ENCODE data around the gene GPC4. TPM values are rescaled to one million over a fixed set of nuclear protein-coding genes. Genes with fewer than 3 reads are reported as not detected.

GPC4 gene
- polyA plus RNA-seq, 3 donors: 0.03 to 0.59 (median 0.27) TPM

DNA sequence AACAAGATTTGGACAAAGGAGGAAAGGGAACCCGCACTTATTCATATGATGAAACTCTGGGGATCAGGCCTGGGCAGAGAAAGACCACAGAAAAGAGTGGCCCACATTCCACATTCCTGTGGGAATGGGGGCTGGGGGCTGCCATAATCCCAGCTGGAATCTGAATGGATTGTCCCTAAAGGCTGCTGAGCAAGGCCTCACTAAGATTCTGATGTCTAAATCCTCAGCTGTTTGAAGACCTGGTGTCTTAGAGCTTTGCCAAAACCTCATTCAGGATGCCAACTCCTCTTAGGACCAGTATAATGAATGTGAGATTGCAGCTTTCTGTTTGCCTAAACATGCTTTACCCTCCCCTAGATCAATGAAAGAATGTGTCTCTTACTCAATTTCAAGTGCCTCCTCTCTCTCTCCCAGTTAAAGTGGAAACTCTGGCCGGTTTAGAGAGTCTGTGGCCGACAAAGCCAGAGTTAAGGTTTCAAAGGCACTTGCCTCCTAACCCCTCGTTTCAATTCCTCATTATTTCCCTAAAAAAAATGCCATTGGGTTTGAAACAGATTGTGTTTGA, 33.3 kb upstream of the GPC4 start:
- no peak overlapping the region for H3K4me2 ChIP-seq (replicated peaks; ENCODE audit: extremely low read depth, low read length, poor library complexity, severe bottlenecking)
- no peak overlapping the region for H2AFZ ChIP-seq (ENCODE audit: insufficient read depth, low read depth, low read length, poor library complexity, severe bottlenecking)
- no peak overlapping the region for H3K4me3 ChIP-seq (replicated peaks in 1 of 3; ENCODE audit: low read depth in 2 of 3, low read length in 3 of 3)
- no peaks in the 10 kb centered on the region for H3K9me3 ChIP-seq (replicated peaks in 1 of 2; ENCODE audit: control insufficient read depth in 1 of 2, insufficient read depth in 1 of 2, low read length in 2 of 2)
- H3K4me1 Mint-ChIP-seq: peaks cover 11% of the 10 kb centered on the region
- WGBS (ENCODE audit: insufficient coverage): no CpG with 5 or more reads among the region's 4 CpGs
- no peak overlapping the region for H3K27ac Mint-ChIP-seq
- no peaks in the 10 kb centered on the region for H3K79me2 ChIP-seq (ENCODE audit: insufficient read depth, low read length)
- TF ChIP-seq, protein P1, sequence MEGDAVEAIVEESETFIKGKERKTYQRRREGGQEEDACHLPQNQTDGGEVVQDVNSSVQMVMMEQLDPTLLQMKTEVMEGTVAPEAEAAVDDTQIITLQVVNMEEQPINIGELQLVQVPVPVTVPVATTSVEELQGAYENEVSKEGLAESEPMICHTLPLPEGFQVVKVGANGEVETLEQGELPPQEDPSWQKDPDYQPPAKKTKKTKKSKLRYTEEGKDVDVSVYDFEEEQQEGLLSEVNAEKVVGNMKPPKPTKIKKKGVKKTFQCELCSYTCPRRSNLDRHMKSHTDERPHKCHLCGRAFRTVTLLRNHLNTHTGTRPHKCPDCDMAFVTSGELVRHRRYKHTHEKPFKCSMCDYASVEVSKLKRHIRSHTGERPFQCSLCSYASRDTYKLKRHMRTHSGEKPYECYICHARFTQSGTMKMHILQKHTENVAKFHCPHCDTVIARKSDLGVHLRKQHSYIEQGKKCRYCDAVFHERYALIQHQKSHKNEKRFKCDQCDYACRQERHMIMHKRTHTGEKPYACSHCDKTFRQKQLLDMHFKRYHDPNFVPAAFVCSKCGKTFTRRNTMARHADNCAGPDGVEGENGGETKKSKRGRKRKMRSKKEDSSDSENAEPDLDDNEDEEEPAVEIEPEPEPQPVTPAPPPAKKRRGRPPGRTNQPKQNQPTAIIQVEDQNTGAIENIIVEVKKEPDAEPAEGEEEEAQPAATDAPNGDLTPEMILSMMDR (IDR thresholded peaks at IDR 0.05): no peak
- no peaks in the 10 kb centered on the region for H3K36me3 Mint-ChIP-seq
- no peaks in the 10 kb centered on the region for H3K36me3 ChIP-seq (replicated peaks in 1 of 2; ENCODE audit: control insufficient read depth in 1 of 2, insufficient read depth in 2 of 2, low read length in 2 of 2)
- intact Hi-C loops (cut with micrococcal nuclease): no loop called here
- no peak overlapping the region for H3K4me3 Mint-ChIP-seq
- H3K27me3 Mint-ChIP-seq (ENCODE audit: low read depth in 3 of 3): peaks cover 0 to 25% (median 3%) of the 10 kb centered on the region in 3 donors
- H4K20me1 ChIP-seq (ENCODE audit: insufficient read depth, low read length): no peaks in the 10 kb centered on the region
- DNase-seq: no peak
- peaks cover 0 to 2% (median 0%) of the 10 kb centered on the region in 7 donors for H3K9me3 Mint-ChIP-seq
- H3K27me3 ChIP-seq (ENCODE audit: control insufficient read depth in 2 of 2, insufficient read depth in 2 of 2, low read length in 2 of 2): no peaks in the 10 kb centered on the region
- H3K4me1 ChIP-seq (ENCODE audit: control insufficient read depth in 1 of 2, insufficient read depth in 2 of 2, low read length in 2 of 2): peaks cover 0 to 7% of the 10 kb centered on the region in 2 donors
- H3K27ac ChIP-seq (ENCODE audit: low read depth in 1 of 2, low read length in 2 of 2): no peak overlapping the region
- no peak overlapping the region for H3K9ac ChIP-seq (ENCODE audit: insufficient read depth, low read length, poor library complexity, severe bottlenecking)

- peak overlapping the region; percentile 30 to 67 (median 35) for H3K4me3 ChIP-seq (replicated peaks in 1 of 3; ENCODE audit: low read depth in 2 of 3, low read length in 3 of 3)
- peaks cover 11% of the 10 kb centered on the region for H3K4me1 Mint-ChIP-seq
- H3K9me3 Mint-ChIP-seq: peaks cover 0 to 3% (median 0%) of the 10 kb centered on the region in 7 donors
- peaks cover 2 to 22% (median 3%) of the 10 kb centered on the region in 3 donors for H3K27me3 Mint-ChIP-seq (ENCODE audit: low read depth in 3 of 3)
- H3K36me3 Mint-ChIP-seq: no peaks in the 10 kb centered on the region
- H4K20me1 ChIP-seq (ENCODE audit: insufficient read depth, low read length): no peaks in the 10 kb centered on the region
- H3K27me3 ChIP-seq (ENCODE audit: control insufficient read depth in 2 of 2, insufficient read depth in 2 of 2, low read length in 2 of 2): no peaks in the 10 kb centered on the region
- H3K4me1 ChIP-seq (ENCODE audit: control insufficient read depth in 1 of 2, insufficient read depth in 2 of 2, low read length in 2 of 2): peaks cover 0 to 7% of the 10 kb centered on the region in 2 donors
- DNase-seq: peak; percentile 17 to 36 (median 27)
- H3K27ac Mint-ChIP-seq: peak overlapping the region in 3 of 7 donors; percentile 47 to 67 (median 66)
- H2AFZ ChIP-seq (ENCODE audit: insufficient read depth, low read depth, low read length, poor library complexity, severe bottlenecking): peak overlapping the region; percentile 67
- no peaks in the 10 kb centered on the region for H3K79me2 ChIP-seq (ENCODE audit: insufficient read depth, low read length)
- peak overlapping the region; percentile 57 for H3K4me2 ChIP-seq (replicated peaks; ENCODE audit: extremely low read depth, low read length, poor library complexity, severe bottlenecking)
- WGBS (ENCODE audit: insufficient coverage): 13% methylated on average over 4 of the region's 16 CpGs
- intact Hi-C loops (cut with micrococcal nuclease): no loop called here
- no peak overlapping the region for H3K27ac ChIP-seq (ENCODE audit: low read depth in 1 of 2, low read length in 2 of 2)
- TF ChIP-seq, protein P1 (IDR thresholded peaks at IDR 0.05): no peak
- H3K36me3 ChIP-seq (replicated peaks in 1 of 2; ENCODE audit: control insufficient read depth in 1 of 2, insufficient read depth in 2 of 2, low read length in 2 of 2): no peaks in the 10 kb centered on the region
- H3K4me3 Mint-ChIP-seq: peak overlapping the region; percentile 68 to 93
- no peaks in the 10 kb centered on the region for H3K9me3 ChIP-seq (replicated peaks in 1 of 2; ENCODE audit: control insufficient read depth in 1 of 2, insufficient read depth in 1 of 2, low read length in 2 of 2)
- peak overlapping the region; percentile 32 for H3K9ac ChIP-seq (ENCODE audit: insufficient read depth, low read length, poor library complexity, severe bottlenecking)
These were observed 29.9 kb upstream of the GPC4 start for GRCh38 chrX:133444952-133445831.

Measured in CD14-positive monocyte (primary cell).